Measurements from ENCODE around the gene SUSD3.
"Not testable (repeated sequence)": the region's sequence is repeated elsewhere in the genome, so short reads cannot be mapped to it uniquely, and the experiment has no call there.

SUSD3 gene

DNA sequence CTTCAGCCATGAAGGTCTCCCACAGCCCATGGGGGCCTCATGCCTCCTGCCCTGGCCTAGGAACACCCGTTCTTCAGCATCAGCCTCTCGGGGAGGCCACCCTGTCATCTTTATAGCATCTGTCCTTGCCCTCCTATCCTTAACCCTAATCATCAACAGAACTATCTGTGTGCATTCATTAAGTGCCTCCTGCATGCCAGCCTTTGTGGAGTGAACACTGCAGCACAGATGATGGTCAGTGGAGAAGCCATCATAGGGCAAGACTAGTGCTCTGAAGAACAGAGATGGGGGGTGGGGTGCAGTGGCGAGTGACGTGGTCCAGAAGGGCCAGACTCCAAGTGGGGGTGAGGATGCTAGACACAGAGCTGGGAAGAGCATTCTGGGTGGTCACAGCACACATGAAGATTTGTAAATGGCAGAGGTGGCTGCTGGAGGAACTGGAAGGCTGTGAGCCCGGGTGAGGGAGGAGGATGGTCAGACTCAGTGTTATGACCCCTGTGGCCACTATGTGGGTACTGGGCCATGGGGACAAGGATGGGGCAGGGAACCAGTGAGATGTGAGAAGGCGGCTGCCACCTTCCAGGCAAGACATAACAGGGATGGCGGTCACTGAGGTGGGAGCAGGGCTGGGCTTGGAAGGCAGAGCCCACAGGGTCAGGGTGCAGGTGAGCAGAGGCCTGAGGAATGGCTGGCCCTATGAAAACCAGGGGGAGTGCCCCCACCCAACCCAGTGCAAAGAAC lies 33.9 kb downstream of the SUSD3 start:
- no peak for DNase-seq (ENCODE audit: low read depth in 2 of 2)

DNA sequence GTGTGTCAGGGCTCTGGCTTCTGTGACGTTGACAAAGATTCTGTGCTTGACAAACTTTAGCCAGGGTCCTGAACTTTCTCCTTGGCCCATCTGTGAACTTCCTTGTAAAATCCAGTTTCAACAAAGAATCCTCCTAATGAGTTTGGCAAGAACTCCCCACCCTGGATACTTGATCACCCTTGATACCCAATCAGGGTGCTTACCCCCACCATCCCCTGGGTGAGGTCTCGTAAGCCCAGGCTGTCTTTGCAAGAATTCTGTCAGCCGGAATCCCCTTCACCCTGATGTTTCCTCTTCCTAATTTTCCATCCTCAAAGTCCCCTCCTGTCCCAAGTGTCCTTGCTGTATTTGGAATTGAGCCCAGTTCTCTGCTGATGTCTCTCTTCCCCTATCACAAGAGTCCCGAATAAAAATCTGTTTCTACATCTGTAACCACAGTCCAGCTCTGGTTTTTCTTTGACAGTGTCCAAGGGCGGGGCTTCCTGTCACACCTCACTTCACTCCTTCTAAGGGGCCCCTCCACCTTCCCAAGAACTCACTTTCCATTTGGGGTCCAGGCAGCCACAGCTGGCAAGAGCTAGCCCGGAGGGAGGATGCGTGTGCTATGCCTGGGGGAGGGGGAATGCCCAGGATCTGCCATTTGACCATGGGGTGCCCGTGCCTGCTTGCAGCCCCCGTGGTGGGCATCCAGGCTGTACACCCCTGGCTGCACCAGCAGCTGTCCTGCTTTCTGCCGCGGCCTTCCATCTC lies 34.8 kb downstream of the SUSD3 start:
- no peak for DNase-seq (ENCODE audit: low read depth in 2 of 2)

DNA sequence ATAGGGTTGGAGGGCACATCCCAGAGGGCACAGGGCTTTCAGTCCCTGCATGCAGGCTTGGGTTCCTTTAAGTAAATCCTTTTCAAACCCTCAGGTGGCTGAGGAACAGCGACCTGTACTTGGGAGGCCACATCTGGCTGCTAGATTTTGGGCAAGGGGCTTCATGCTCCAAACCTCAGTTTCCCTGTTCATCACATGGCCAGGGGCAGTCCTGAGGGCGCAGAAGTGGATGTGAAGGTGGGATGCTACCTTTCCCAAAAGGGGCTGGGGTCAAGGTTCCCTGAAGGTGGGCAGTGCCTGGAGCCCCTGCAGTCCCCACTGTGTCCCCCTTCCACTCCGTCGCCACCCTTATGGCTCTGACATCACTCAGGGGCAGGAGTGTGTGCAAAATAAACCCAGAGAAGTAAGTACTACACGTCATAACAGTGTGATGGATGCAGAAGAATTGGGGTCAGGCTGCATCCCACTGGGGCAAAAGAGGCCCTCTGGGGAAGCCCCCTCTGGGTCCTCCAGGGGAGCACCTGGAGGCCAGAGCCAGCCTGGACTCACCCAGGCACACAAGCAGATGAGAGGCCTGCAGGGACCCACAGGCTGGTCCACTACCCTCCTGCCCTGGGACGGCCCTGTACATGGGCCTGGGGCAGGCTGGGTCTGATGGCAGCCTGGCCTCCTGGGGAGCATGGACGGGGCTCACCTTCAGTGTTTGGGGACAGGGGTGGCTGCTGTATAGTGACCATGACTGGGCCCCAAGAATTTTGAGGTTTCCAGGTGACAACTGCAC lies 35.6 kb downstream of the SUSD3 start:
- no peak for DNase-seq (ENCODE audit: low read depth in 2 of 2)

DNA sequence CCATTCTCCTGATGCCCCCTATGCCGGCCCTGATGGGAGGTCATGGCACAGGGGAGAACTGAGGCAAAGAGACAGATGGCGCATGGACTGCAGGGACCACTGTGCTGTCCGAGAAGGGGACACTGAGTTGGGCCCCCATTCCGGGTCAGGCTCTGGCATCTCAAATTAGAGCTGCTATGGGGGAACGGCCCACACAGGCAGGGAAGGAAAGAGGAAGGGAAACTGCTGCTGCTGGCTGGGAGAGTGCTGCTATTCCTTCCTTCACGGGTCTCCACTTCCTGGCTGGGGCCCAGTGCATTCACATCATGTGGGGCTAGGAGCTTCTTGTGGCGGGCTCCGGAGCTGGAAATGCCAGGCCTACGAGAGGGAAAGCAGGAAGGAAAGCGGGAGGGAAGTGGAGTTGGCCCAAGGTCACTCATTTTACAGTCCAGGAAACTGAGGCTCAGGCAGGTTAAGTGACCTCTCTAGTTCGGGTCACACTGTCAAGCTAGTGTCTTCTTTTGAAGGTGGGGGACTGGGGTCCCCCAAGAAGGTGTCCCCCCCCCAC lies 36.2 kb downstream of the SUSD3 start:
- DNase-seq (ENCODE audit: low read depth in 2 of 2): no peak

DNA sequence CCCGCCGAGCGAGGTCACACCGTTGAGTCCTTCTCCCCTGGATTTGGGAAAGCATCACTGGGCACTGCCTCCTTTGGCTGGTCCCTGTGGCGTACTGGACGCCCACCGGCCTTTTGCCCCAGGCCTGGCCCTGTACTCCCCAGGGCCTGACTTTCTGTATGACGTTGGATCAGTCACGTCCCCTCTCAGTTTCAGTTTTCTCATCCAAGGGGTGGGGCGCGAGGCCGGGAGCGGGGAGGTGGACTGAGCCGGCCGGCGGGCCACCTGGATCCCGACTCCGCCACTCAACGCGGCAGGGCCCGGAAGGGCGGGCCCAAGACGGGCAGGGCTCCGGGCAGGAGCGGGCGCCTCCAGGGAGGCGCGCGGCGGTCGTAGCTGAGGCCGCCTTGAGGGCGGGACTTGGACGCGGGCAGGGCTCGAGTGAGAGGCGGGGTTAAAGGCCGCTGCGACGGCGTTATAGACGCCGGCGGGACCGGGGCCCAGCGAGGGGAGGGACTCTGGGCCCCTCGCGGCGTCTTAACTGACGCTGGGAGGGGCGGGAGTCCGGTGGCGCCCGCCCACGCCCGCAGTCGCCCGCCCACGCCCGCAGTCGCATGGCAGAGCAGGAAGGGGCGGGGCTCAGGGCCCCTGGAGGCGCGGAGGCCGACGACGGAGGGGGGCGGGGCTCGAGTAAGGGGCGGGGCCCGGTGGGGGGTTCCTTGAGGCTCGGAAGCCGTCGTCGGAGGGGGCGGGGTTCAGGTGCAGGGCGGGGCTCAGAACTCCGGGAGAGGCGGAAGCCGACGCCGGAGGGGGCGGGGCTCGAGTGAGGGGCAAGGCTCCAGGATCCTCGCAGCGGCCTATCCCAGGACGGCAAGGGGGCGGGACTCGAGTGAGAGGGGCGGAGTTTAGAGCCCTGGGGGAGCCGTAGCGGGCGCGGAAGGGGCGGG lies 37.0 kb downstream of the SUSD3 start:
- peak; percentile 94 to 96 for DNase-seq (ENCODE audit: low read depth in 2 of 2)

DNA sequence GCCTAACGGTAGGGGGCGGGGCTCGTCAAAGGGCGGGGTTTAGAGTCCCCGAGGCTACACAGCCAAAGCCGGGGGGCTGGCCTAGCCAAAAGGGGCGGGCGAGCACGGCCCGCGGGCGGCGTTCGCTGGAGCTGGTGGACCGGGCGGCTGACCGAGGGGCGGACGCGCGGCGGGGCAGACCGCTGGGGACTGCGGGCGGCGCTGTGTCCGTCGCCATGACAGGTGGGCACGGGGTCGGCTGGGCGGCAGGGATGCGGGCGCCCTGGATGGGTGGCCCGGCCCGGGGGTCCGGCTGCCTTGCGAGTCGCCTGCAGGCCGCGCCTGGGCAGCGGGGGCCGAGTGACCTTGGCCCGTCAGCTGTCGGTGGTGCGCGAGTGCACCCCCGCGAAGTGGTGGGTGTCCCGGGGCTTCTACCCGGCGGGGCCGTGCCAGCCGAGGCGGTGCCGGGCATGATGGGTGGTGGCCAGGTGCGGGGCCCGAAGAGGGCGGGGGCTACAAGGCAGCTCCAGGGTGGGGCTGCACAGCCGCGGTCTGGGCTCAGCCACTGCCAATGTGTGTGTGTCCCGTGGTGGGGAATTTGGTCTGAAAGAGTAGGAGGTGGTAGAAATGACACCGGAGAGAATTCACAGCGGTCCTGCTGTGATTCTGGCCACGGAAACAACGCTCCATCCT lies 37.8 kb downstream of the SUSD3 start, which contains the start of gene CARD19:
TSS of gene CARD19 (plus strand) at position 87 of the 672 bp plus-strand sequence. CDS start at position 216, 129 bp downstream.
- DNase-seq (ENCODE audit: low read depth in 2 of 2): no peak

DNA sequence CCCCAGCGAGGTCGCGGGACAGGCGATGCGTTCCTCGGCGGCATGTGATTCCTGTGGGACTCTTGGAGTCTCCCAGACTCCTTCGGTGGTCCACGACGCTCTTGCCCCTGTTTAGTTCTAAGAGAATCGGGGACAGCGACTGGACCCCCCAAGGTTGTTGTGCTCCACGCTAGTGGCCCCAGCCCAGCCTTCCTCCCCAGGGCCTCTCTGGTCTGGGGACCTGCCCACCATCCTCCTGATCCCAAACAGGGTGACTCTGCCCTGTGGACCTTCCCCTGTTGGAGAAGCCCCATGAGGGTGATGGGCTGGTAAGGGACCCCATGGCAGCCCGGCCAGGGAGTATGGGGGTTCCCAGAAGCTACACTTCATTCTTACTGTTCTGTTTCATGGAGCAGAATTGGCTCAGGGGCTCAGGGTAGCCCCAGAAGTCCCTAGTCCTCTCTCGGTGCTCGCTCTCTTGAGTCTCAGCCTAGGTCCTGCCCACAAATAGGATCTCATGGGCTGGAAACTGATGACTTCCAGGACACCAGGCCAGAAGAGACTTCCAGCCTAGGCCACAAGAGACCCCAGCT lies 38.4 kb downstream of the SUSD3 start:
- no peak for DNase-seq (ENCODE audit: low read depth in 2 of 2)

DNA sequence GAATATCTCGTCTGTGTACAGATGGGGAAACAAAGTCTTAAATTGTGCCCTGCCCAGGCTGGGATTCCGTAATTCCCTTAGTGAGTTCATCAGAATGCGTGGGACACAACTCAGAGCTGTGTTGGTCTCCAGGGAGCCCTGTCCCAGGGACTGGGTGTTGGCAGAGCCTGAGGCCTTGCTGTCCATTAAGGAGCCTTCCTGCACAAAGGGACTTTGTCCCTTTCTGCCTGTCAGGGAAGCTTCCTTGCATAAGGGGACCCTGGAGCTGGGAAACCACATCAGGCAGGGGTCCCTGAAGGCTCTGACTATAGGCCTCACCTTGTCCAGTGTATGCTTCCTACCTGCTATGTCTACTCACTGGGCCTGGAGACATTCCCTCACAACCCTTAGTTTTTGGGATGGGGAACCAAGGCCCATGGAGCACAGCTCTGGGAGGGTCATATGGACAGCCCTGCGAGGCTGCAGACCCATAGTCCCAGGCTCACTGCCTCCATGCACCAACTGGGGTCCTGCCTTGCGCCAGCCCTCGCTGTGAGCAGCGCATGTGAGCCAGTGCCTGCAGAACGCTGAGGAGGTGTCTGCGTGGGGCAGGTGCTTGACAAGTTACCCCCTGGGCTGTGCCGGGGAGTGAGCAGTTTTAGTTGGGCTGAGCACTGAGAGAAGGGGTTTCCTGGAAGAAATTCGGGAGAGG lies 39.2 kb downstream of the SUSD3 start:
- DNase-seq (ENCODE audit: low read depth in 2 of 2): no peak

DNA sequence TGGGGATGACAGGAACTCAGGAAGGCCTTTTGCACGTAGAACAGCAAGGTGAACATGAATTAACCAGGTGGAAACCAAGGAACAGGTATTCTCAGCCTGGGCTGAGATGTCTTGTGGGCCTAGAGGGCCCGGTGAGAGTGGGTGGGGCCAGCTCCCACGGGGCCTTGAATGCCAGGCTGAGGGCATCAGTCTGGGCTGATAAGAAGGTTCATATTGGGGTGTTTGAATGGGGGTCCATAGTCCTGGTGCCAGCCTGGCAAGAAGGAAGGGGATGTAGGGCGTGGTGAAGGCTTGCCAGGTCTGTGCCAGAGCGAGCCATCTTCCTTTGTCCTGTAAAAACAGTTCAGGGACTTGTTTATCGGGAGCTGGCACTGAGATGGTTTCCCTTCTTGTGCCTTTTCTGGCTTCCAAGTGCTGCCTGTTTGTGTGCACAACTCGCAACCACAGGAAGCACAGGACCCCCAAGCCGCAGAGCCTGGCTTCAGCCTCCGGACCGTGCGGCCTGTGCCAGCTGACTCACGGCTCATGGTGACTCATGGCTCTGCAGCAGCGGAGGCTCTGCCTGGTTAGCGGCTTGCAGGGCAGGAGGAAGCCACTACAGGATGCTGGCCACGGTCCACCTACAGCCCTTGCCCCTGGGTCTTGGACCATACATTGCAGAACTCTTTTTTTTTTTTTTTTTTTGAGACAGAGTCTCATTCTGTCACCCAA lies 39.9 kb downstream of the SUSD3 start:
- peak; percentile 76 for DNase-seq (ENCODE audit: low read depth in 2 of 2)

DNA sequence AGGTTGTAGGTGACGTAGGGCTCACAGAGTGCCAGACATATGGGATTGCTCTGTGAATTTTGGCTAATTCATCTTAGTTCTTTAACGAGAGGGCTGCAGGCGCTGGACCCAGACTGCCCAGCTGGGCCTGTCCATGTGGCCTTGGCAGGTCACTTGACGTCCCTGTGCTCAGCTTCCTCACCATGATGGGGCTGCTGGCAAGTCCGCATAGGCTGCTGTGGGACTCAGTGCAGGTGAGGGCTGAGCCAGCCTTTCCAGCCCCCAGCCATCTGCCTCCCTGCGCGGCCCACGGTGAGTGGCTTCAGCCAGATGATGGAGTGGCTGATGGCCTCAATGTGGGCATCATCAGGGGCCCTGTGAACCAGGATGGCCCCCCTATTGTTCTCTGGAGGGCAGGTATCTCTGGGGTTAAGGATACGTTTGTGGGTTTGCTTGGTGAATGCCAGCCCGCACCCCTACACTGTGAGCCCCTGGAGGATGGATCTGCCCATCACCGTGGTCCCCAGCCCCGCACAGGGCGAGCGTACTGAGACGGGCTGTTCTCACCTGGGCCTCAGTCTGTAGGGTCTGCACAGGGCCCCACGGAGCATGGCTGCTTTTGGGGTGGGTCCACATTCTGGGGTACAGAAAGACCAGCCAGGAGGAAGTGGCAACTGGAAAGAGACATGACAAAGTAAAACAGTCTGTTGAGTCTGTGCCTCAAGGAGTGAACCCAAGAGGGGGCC lies 41.2 kb downstream of the SUSD3 start:
- no peak for DNase-seq (ENCODE audit: low read depth in 2 of 2)

DNA sequence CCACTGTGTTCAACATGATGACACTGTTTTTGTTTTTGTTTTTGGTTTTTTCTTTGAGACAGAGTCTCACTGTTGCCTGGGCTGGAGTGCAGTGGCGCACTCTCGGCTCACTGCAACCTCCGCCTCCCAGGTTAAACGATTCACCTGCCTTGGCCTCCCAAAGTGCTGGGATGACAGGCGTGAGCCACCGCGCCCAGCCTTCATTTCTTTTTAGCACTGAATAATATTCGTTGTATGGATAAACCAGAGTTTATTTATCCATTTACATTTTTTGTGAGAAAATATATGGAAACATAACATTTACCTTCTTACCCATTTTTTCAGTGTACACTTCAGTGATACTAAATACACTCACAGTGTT lies 41.8 kb downstream of the SUSD3 start:
- DNase-seq (ENCODE audit: low read depth in 2 of 2): no peak

DNA sequence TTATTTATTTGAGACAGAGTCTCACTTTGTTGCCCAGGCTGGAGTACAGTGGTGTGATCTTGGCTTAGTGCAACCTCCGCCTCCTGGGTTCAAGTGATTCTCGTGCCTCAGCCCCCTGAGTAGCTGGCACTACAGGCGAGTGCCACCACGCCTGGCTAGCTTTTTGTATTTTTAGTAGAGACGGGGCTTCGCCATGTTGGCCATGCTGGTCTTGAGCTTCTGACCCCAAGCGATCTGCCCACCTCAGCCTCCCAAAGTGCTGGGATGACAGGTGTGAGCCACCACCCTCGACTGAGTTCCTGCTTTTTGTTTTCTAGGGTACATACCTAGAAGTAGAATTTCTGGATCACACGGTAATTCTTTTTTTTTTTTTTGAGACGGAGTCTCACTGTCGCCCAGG lies 42.6 kb downstream of the SUSD3 start:
- not testable (repeated sequence) for DNase-seq (ENCODE audit: low read depth in 2 of 2)

DNA sequence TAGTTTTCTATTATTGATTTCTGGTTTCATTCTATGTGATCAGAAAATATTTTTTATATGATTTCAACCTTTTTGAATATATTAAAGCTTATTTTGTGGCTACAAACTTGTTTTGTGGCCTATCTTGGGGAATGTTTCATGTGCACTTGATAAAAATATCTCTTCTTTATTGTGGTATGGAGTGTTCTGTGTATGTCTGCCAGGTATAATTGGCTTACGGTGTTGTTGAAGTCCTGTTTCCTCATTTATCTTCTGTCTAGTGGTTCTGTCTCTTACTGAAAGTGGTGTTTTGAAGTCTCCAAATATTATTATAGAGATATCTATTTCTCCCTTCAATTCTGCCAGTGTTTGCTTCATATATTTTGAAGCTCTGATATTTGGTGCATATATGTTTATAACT lies 47.1 kb downstream of the SUSD3 start:
- no peak for DNase-seq (ENCODE audit: low read depth in 2 of 2)

DNA sequence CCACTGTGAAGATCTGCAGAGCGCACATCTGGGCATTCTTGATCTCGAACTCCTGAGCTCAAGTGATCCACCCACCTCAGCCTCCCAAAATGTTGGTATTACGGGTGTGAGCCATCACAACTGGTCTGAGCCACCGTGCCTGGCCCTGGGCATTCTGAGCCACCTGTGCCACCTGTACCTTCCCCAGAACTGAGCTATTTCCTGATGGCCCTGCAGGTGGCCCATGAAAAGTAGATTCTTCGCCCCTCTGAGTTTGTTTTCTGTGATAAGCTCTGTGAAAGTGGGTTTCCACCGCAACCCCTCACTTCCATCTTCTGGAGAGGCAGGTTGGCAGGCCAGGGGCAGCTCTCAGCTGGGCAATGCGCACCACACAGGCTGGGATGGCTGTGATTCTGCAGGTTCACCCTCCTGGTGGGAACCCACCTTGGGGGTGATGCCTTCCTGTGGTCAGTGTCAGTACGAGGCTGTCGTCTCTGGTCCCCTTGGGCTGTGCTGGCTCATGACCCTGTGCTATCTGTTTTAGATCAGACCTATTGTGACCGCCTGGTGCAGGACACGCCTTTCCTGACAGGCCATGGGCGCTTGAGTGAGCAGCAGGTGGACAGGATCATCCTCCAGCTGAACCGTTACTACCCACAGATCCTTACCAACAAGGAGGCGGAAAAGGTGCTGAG lies 48.8 kb downstream of the SUSD3 start:
- no peak for DNase-seq (ENCODE audit: low read depth in 2 of 2)

DNA sequence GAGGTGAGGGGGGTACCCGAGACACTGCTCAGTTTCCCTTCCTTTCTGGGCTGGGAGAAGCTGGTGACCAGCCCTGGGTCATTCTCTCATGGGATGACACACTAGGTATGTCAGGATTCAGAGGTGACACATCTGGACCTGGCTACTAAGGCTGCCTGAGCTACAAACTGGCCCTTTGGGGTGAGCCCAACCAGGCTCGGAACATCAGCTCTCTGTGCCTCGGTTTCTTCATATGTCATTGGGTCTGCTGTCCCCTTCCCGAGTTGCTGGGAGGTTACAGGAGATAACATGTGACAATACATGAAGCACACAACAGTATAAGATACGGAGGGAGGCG lies 49.3 kb downstream of the SUSD3 start:
- no peak for DNase-seq (ENCODE audit: low read depth in 2 of 2)

DNA sequence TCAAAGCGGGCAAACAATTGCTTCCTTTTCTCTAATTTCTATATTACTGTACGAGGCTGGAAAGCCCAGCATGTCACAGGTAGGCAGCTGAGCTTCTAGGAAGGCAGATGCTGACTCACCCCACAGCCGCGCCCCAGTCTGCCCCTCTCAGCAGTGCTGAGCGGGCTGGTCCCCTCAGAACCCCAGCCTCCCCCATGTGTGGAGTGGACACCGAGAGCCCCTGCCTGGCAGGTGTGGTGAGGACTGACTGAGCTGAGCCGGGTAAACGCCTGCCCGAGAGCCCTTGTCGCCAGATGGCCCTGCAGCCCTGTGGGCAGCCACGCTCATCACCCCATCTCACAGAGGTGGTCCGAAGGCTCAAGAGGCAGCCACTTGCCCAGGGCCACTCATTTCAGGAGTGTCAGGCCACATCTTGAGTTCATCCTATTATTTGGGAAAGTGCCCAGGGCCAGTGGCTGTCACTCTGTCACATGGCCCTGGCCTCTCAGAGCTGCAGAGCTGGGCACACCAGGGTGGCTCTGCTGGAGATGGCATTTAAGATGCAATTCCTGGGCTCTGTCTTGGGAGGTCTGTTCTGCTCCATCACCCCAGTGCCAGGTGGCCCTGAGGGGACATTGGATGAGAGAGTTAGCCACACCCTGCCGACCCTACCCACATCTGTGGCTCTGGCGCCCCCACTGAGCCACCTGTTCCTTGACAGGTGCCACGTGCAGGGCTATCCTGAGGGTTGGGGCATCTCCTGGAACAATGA lies 50.0 kb downstream of the SUSD3 start:
- DNase-seq (ENCODE audit: low read depth in 2 of 2): no peak

DNA sequence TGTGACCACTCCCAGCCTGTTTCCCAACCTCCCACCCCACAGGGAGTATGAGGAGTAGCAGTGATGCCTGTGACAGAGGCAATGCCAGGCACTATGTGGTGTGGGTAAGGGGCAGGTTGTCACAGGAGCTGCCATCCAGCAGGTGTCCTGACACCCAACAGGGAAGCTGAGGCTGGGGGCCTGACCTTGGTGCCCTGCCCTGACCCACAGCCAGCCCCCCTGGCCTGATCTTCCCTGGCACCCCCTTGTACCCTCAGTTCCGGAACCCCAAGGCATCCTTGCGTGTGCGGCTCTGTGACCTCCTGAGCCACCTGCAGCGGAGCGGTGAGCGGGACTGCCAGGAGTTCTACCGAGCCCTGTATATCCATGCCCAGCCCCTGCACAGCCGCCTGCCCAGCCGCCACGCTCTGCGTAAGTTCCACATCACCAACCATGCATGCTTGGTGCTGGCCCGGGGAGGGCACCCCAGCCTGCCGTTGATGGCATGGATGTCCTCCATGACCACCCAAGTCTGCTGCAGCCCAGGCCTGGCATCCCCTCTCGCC lies 51.9 kb downstream of the SUSD3 start:
- no peak for DNase-seq (ENCODE audit: low read depth in 2 of 2)

Data from fibroblast of skin of left biceps (primary cell).